ENCODE data around the gene DUOX1. TPM values are rescaled to one million over a fixed set of nuclear protein-coding genes. Genes with fewer than 3 reads are reported as not detected.
A peak's percentile ranks its signal among the peaks of the same experiment; 100 is the strongest.

DUOX1 gene
- total and polyA plus RNA-seq, 2 of the 13 experiments (the other 11 are each of a cell fraction or from before 2014, with no cell fraction given), result 0.03 TPM; not detected in 1

- TF ChIP-seq REST (IDR thresholded peaks at IDR 0.05; ENCODE audit: borderline replicate concordance in 1 of 2, low read depth in 1 of 2, low read length in 2 of 2), result peak in 1 of 2 experiments; percentile 31; a peak in 1 of 4 replicates
- TF ChIP-seq SRY (CRISPR knock-in tag; IDR thresholded peaks at IDR 0.05), result 0 out of 2 replicates have a peak, but pooled peaks have one; percentile 13
- TF ChIP-seq DBP (CRISPR knock-in tag; IDR thresholded peaks at IDR 0.05; ENCODE audit: not compliant biosample characterization), result peak; percentile 57
- TF ChIP-seq AKNA (CRISPR knock-in tag; IDR thresholded peaks at IDR 0.05; ENCODE audit: borderline replicate concordance), result no peak
- no peak for TF ChIP-seq ARHGAP35 (CRISPR knock-in tag; IDR thresholded peaks at IDR 0.05; ENCODE audit: borderline replicate concordance)
- TF ChIP-seq CEBPG (CRISPR knock-in tag; IDR thresholded peaks at IDR 0.05), result peak; percentile 24; the same call in 1 of the 2 replicates
- peak; percentile 57 for TF ChIP-seq KMT2B (CRISPR knock-in tag; IDR thresholded peaks at IDR 0.05)
- peak; percentile 20; the same call in 1 of the 2 replicates for TF ChIP-seq KDM5A (IDR thresholded peaks at IDR 0.05; ENCODE audit: borderline replicate concordance, low read length)
- peak; percentile 46; the same call in 1 of the 2 replicates for TF ChIP-seq HNRNPL (IDR thresholded peaks at IDR 0.05; ENCODE audit: low read depth, low read length)
- TF ChIP-seq ADNP (CRISPR knock-in tag; IDR thresholded peaks at IDR 0.05), result 0 out of 2 replicates have a peak, but pooled peaks have one; percentile 24
- TF ChIP-seq DNMT3B (CRISPR knock-in tag; conservative IDR thresholded peaks at IDR 0.05), result peak; percentile 53; the same call in 1 of the 2 replicates
- TF ChIP-seq ZBTB7B (CRISPR knock-in tag; IDR thresholded peaks at IDR 0.05), result peak; percentile 45; the same call in 1 of the 2 replicates
- TF ChIP-seq ZNF746 (CRISPR knock-in tag; IDR thresholded peaks at IDR 0.05), result no peak
- TF ChIP-seq ZNF775 (CRISPR knock-in tag; IDR thresholded peaks at IDR 0.05; ENCODE audit: borderline replicate concordance), result no peak
- no peak for TF ChIP-seq SSRP1 (CRISPR knock-in tag; IDR thresholded peaks at IDR 0.05)
Observed at GRCh38 chr15:45198337-45199135, 68.7 kb downstream of the DUOX1 start (continued).
